Hepatic stellate cell (primary cell): Measurements from ENCODE around the gene DELE1.
"Not testable (repeated sequence)": the region's sequence is repeated elsewhere in the genome, so short reads cannot be mapped to it uniquely, and the experiment has no call there.

Source experiments
- DNase-seq: peaks from one replicate; pipeline ENCODE4 v3.0.0; 2011; ENCODE audit warnings: low spot score

DELE1 gene

GRCh38 chr5:141883892-141884318 is 39.8 kb upstream of the DELE1 start:
- no peak for DNase-seq

DNA sequence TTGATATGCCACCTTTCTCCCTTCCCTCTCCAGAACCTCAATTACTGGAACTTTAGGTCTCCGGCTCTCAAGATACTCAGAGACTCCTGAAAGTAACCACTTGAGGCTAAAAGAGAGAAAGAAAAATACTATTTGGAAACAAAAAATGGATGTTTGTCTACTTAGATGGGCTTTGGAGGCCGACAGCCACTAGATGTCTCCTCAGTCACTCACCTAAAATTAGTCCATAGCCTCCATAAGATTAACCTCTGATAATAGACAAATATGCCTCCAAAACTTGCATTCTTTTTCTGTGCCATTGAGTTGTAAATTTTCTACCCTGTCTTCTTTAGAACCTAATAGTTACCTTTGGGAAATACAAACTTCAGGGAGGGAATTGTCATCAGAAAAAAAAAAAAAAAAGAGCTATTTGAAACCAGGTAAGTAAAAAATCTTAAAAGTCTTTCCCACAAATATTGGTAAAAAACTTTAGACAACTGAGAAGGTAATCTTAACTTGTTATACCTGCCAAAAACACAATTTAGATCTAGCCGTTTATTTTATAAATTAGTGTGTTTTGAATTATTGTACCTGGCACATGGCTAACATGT is 34.3 kb upstream of the DELE1 start:
- no peak for DNase-seq

GRCh38 chr5:141890429-141890828 is 33.2 kb upstream of the DELE1 start:
- not testable (repeated sequence) for DNase-seq

GRCh38 chr5:141897425-141897824 is 26.2 kb upstream of the DELE1 start:
- no peak for DNase-seq

DNA sequence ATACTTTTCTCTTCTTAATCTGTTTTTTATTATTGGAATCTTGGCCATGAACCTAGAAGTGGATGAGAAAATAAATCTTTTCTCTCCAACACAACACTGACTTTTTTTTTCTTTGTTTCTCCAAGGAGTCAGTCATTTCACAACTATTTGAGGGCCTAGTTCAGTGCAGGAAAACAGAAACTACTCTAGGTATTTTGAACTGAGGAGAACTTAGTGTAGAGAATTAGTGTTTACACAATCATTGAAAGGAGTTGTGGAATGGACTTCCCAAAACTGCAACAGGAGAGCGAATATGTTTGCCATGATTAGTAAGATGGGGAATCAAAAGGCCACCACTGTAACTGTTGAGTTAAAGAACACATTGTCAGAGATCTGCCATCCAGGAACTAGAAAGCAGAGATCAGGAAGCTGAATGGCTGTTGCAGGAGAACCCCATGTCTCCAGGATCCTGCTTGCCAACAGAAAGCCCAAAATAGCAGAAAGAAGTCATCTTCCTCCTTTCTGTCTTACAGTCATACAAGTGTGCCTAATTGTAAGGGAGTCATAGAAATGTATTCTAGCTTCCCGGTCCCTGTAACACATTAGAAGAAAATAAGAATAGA is 25.1 kb upstream of the DELE1 start:
- no peak for DNase-seq

- no peak for DNase-seq
These were observed 21.5 kb upstream of the DELE1 start for GRCh38 chr5:141902015-141902814.

GRCh38 chr5:141903261-141903660 is 20.4 kb upstream of the DELE1 start:
- DNase-seq: no peak

DNA sequence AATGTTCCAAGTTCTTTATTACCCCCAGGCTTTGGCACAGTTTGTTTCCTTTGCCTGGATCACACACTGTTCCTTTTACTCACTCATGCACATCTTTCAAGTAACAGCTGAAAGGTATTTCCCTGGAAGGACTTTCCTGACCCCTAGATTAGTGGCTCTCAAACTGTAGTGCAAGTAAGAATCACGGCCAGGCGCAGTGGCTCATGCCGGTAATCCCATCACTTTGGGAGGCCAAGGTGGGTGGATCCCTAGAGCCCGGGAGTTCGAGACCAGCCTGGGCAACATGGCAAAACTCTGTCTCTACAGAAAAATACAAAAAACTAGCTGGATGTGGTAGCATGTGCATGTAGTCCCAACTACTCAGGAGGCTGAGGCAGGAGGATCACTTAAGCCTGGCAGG is 19.1 kb upstream of the DELE1 start:
- DNase-seq: no peak

DNA sequence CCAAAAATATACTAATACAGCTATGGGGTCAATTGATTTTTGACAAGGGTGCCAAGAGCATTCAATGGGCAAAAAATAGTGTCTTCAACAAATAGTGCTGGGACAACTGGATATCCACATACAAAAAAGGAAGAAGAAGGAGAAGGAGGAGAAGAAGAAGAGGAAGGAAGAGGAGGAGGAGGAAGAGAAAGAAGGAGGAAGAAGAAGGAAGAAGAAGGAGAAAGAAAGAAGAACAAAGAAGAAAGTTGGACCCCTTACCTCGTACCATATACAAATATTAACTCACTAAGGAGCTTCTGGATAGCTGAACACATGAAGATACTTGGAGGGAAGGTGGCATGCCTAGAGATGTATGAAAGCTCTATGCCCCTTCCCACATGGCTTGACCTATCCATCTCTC is 17.2 kb upstream of the DELE1 start:
- no peak for DNase-seq

- no peak for DNase-seq
These were observed 16.7 kb upstream of the DELE1 start for GRCh38 chr5:141906972-141907371.

GRCh38 chr5:141908796-141909195 is 14.9 kb upstream of the DELE1 start:
- DNase-seq: no peak

DNA sequence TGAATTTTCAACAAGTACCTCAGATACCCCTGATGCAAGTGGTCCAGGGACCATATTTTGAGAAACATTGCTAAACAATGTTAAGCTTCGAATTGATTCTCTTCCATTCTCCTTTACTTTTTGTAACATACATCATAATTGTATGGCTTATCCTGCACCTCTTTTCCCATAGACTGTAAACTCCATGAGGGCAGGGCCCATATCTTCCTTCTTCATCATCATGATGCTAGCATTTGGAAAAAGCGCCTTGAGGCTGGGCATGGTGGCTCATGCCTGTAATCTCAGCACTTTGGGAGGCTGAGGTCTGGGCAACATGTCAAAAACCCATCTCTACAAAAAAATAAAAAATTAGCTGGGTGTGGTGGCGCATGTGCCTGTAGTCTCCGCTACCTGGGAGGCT is 14.5 kb upstream of the DELE1 start:
- no peak for DNase-seq

DNA sequence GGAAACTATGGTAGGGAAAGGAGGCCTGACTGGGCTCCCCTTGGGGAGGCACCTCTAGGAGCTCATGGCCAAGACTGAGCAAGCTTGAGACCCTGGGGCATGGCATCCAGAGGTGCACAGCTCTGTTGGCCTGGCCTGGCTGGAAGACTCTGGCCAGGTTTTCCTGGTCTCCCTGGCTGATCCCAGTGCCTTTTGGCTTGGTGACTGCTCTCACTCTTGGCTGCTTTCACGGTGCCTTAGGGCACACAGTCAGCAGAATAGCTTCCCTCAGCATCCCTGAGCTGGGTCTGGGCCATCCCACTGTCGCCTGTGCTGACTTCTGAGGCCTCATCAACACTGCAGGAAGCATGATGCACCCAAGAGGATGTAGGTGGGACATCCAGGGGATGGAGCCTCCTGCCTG is 13.4 kb upstream of the DELE1 start:
- DNase-seq: no peak

GRCh38 chr5:141913560-141914198 is 10.0 kb upstream of the DELE1 start:
- DNase-seq: no peak

- peak; percentile 40 for DNase-seq
These were observed 9.4 kb upstream of the DELE1 start for GRCh38 chr5:141914199-141914743.

- DNase-seq: no peak
These were observed 8.9 kb upstream of the DELE1 start for GRCh38 chr5:141914797-141915196.

DNA sequence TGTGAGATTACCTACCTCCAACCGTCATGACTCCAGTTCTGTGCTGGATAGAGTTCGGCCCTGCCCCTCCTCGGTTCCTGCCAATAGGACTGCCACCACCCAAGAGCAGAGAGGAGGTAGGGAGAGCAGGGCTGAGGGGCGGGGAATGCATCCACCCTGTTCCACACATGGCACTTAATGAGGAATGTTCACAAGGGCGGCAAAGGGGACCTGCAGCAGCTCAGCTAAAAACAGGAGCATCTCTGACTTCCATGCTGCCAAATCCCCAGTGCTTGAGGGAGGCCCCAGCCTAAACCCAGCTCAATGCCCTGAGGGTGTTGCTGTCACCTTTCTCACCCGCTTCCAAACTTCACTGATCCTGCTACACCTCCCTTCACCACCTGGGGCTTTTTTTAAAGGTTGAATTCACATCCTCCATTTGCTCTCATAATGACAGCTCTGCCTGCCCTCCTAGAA is 7.8 kb upstream of the DELE1 start:
- DNase-seq: no peak

GRCh38 chr5:141916522-141916921 is 7.1 kb upstream of the DELE1 start:
- no peak for DNase-seq

DNA sequence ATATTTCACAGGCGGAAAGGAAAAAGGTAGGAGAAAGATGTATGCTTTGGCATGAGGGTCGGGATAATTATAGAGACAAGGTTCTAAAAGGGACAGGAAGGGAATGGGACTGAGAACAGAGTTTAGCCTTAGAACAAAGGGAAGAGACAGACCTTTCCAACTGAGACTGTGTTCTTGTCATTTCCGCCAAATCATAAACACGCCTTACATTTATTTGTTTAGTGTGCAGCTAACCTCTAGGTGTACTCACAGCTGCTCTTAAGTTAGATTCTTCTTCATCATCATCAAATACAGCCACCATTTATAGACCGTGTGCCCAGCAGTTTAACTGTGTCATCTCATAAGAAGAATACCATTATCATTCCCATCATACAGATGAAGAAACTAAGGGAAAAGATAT is 5.9 kb upstream of the DELE1 start:
- DNase-seq: no peak

- no peak for DNase-seq
These were observed 4.2 kb upstream of the DELE1 start for GRCh38 chr5:141919218-141920119.

DNA sequence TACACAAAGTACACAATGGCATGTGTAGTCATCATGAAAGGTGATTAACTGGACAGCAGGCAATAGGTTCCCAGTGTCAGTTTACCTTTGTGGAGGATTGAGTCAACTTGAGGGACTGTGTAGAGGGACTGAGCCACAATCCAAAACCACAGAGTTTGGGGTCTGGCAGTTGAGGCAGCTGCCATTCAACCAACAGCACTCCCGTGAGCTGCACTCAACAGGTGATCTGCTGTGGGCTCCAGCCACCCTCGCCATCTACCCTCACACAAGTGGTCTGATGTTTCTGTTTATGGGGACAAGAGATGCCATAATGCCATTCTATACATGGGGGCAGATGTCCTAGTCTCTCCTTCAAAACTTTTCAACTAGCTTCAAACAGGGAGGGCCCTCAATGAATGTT is 2.9 kb upstream of the DELE1 start:
- DNase-seq: no peak
